C4-2B (cell line): Measurements from ENCODE around the gene ITPKB.

Experiments
- ZFX ChIP-seq: fragments of 450-650 bp; IDR thresholded peaks from 2 replicates; pipeline ENCODE4 v1.6.1; 2017
- TF ChIP-seq, protein P1 (sequence below): fragments of 450-650 bp; conservative IDR thresholded peaks from 2 replicates; pipeline ENCODE4 v1.5.1; 2017; ENCODE audit warnings: mild to moderate bottlenecking

DNA sequence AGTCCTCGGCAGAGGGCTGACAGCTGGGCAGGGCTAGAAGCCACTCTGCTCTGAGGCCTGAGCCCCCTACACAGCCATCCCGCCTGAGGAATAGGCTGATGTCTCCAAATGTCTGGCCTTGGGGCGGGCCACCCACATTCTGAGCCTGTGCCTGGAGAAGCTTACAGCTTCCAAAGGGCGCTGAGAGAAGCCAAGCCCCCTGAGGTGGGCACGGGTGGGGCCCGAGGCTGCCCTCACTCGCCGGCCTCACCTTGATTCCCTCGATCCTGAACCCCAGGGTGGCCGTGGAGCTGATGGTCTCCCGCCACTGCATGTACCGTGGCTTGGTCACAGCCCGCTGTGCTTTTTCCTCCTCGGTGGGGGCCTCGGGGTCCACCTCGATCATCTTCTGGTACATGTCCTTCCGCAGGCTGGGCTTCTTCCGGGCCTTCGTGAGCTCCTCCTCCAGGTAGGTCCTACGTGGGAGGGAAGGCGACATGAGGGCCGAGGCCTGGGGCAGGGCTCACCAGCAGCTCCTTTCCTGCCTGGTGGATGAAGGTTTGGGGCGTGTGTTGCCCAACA is 97.3 kb downstream of the ITPKB start:
- TF ChIP-seq, protein P1, sequence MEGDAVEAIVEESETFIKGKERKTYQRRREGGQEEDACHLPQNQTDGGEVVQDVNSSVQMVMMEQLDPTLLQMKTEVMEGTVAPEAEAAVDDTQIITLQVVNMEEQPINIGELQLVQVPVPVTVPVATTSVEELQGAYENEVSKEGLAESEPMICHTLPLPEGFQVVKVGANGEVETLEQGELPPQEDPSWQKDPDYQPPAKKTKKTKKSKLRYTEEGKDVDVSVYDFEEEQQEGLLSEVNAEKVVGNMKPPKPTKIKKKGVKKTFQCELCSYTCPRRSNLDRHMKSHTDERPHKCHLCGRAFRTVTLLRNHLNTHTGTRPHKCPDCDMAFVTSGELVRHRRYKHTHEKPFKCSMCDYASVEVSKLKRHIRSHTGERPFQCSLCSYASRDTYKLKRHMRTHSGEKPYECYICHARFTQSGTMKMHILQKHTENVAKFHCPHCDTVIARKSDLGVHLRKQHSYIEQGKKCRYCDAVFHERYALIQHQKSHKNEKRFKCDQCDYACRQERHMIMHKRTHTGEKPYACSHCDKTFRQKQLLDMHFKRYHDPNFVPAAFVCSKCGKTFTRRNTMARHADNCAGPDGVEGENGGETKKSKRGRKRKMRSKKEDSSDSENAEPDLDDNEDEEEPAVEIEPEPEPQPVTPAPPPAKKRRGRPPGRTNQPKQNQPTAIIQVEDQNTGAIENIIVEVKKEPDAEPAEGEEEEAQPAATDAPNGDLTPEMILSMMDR, result no peak
- no peak for TF ChIP-seq ZFX
